ELR (cell line): ENCODE results near the gene CLSTN2.

Experiments used
- DNase-seq: peaks from one replicate; pipeline ENCODE4 v3.0.0-alpha.2; 2015; ENCODE audit warnings: low read depth

CLSTN2 gene

DNA sequence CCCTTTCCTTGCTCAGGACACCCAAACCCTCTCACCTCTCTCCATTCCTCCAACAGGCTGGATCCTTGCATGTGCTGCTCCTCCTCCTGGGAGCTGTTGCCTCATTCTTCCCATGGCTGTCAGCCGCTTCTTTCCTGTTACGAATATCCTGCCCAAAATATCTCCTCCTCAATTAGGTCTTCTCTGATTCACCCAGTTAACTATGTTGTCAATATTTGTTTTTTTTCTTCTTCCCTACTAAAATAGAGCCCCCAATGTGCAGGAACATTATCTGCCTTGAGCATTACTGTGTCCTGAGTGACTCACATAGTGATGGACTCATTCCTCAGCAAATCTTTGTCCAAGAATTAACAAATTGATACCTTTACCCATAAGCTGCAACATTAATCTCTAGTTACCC, 357.2 kb downstream of the CLSTN2 start:
- DNase-seq = no peak

DNA sequence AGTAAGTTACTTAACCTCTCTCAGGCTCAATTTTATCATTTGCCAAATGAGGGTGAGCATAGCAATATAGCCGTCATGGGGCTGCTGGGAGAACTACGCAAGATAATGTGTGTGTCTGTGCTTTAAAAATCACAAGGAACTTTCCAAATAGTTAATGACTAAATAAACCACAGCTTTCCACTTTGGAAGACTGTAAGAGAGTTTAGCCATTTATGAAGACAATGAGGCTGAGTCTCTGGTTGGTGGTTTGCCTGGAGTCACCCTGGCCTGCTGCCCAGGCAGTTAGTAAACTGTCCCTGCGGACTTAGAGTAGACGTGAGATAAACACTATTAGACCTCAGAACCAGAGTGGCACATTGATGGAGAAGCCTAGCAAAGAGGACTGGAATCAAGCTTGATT, 357.7 kb downstream of the CLSTN2 start:
- peak; percentile 37 for DNase-seq

DNA sequence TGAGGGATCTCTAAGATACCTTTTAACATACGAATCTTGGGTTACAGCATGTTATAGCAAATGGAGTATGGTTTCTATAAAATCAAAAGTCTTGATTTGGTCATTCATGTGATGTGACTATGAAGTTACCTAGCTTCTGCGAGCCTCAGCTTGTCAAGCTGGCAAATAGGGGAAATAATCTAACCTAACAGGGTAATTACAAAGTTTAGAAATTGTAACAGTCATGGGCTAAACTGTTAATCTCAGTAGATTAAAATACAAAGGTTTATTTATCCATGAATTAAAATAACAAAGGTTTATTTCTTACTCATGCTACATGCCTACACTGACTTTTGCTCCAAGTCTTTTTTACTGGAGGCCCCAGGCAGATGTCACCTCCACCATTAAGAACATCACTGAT, 359.1 kb downstream of the CLSTN2 start:
- no peak for DNase-seq

DNA sequence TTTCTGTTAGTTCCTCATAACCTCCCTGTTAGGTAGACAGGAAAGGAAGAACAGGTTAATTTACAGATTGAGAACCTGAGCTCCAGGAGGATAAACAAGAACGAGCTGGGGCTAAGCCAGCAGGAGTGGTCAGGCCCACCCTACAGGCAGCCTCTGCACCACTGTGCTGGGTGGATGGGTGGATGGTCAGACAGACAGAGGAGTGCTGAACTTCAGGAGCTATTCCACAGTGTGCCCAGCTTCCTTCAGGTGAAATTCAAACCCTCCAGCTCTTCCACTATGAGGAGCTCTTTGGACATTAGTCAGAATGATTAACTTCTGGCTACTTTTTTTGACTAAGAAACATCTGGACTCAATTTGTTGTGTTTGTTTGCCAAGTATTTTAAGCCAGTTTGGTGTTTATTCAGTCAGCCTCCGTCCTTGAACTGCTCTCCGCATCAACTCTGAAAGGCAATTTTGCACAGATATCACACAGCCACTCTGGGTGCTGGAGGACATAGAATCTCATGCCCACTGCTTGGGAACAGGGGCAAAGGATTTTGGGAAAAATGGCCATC, 361.9 kb downstream of the CLSTN2 start:
- DNase-seq = no peak

DNA sequence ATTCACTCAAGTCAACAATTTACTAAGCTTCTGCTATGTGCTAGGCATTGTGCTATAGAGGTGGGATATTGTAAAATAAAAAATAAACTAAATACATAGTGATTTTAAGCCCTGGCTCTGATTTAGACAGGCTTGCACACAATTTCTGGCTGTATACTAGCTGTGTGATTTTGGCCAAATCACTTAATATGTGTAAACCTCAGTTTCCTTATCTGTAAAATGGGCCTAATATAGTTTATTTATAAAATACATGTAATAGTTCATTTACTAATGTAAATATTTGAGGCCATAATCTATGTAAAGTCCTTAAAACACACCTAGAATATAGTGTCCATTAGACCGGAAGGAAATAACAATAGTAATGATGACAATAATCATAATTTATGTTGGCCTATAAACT, 363.1 kb downstream of the CLSTN2 start:
- no peak for DNase-seq

DNA sequence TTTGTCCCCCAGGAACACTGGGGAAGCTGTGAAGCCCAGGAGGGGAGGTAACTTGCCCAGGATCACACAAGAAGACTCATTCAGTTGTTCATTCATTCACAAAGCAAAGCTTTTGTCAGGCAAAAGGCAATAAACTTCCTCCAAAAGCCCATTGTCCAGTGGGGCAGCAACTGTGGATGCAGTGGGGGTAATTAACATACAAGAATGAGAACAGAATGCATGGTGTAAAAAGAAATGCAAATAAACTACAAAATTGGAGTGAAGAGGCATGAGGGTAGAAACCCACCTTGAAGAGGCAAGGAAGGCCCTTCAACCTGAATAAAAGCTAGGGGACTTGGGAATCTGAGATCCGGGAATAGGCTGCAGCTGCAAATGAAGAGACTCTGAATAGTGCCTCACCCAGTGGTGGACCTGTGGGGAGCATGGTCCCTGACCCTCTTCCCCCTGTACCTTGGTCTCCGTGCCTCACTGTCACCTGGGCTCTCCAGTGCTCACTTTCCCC, 363.6 kb downstream of the CLSTN2 start:
- DNase-seq = no peak

DNA sequence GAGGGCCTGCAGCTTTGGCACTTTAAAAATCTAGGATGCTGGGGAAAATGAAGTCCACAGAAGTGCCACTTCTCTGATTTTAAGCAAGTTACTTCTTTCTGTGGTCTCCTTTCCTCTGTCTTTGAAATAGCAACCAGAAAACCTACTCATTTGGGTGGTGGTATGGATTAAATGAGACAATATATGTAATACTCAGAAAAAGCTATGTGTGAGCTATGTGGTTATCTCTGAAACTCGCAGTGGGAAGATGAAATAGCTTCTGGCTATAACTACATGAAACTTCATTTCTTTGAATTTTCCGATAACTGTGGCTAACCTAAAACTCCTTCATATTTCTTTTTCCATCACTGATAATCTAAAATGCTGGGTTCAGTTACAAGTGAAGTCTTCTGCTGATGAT, 368.9 kb downstream of the CLSTN2 start:
- no peak for DNase-seq

DNA sequence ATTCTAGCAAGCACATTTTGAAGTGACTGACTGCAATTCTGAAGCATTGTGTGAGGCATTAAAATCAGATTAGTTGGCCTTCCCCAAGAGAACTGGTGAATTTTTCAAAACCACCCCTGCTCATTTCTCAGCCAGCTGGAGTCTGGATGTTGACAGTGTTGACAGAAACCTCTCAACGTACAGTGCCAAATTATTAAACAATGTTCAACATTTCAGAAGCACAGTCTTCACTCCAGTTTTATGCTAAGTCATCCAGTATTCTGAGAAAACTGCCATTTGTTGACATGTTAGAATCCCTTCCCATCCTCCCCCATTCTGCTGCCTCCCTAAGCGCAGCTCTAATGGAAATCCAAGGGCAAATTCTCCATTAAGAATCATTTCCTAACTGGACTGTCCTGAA, 373.6 kb downstream of the CLSTN2 start:
- DNase-seq = no peak

DNA sequence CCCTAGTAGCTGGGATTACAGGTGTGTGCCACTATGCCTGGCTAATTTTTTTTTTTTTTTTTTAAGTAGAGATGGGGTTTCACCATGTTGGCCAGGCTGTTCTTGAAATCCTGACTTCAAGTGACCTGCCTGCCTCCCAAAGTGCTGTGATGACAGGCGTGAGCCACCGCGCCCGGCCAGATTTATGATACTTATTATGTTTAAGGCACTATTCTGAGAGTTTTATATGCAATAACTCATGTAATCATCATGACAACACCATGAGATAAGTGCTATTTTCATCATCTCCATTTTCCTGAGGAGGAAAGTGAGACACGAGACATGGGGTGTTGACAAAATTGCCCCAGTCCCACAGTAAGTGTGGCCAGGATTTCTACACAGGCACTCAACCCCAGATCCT, 376.4 kb downstream of the CLSTN2 start:
- DNase-seq = no peak

DNA sequence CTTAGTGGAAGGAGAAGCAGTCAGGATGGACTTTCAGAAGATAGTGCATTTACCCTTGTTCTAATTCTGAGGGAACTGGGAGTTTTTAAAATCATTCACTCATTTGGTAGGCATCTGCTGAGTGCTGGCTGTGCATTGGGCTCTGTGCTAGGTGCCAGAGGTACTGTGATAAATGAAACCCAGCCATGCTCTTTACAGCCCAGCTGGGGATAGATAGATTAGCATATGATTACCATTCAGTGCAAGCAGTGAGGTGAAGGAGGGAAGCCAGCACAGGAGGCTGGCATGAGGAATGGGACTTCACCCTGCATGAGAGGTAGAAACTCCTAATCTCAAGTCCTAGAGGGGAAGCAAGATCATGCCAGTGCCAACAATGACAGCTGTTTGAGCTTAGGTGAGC, 381.0 kb downstream of the CLSTN2 start:
- DNase-seq = no peak

DNA sequence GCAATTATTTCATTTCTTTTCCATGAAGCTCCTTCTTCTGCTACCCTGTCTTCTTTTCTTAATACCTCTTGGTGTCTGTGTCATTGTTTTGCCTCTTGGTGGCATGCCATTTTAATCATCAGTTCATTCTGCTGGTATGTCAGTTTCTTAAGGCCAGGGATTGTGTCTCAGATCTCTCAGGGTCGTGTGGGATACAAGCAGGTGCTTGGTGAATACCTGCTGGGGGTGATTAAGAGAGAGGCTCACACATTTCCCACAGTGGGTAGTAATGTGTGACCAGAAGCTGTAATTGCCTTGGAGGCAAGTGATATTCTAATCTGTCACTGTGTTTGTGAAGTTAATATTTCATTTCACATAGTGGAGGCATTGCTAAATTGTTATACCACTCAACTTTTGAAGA, 381.5 kb downstream of the CLSTN2 start:
- DNase-seq = no peak

DNA sequence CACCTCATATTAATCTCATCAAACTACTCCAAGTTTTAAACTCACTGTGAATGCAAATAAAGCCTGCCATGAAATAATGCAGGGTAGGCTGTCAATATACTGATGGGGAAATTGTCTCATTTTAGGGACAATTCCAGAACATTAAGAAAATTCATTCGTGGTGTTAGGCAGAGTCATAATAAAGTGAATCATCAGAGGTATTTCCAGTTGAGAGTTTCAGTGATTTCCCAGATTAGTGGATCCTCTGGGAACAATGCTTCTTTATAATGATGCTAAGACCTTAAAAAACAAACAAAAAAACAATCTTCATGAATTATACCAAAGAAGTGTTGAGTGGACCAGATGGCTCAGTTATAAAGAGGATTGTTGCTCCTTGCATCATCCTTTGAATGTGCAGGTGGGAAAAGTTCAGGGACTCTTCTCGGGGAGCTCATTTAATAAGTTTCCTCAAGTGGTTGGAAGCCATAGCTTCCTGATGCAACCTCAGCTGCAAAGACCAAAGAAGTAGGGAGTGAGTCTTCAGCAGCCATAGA, 381.9 kb downstream of the CLSTN2 start:
- DNase-seq = no peak

- DNase-seq = no peak
These were observed 384.8 kb downstream of the CLSTN2 start for GRCh38 chr3:140319739-140320138.

GRCh38 chr3:140323561-140323960, 388.6 kb downstream of the CLSTN2 start:
- no peak for DNase-seq

DNA sequence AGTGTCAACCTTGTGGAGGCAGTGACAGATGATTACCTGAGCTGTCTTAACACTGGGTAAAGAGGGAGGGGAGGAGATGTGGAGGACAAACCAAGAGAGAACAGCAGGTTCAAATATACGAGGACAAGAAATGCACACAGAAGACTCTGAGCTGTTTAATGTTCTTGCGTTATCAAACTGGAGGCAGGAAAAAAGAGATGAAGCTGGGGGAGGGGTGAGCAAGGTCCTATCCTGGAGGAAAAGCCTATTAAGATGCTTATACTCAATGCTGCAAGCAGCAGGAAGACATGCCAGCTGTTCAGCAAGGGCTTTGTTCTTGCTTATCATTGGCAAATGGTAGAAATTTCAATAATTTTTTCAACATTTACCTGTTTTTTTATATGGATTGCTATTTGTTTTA, 397.1 kb downstream of the CLSTN2 start:
- DNase-seq = no peak

DNA sequence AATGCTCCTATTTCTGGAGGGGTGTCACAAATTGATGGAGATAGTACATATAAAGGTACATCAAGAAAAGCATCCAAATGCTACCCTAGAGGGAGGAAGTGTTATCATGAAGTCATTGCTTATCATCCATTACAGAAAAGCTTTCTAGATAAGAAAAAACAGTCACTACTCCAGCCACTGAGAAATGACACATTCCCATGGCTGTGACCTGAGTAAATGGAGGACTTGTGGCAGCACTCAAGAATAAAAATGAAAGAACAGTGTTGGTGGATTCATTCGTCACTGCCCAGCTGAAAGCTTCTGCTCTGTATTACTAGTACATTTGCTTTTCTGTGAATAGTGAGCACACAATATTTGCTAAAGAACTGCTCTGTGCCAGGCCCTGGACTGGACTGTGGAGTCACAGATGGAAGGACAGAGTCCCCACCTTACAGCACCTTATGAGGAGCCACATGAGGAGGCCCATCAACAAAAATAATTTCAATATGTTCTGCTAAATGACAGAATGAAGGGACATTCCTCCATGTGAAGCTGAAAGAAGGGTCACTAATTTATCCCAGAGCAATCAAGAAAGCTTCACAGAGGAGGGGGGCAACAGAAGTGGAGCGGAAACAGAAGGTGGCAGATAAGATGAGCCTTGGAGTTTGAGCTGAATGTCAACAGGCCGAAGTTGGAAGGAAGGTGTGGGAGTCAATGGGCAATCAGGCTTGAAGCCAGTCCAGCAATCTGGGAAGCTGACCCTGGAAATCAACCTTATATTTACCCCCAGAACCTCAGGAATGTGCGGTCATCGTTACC, 399.3 kb downstream of the CLSTN2 start:
- no peak for DNase-seq

- no peak for DNase-seq
These were observed 401.5 kb downstream of the CLSTN2 start for GRCh38 chr3:140336465-140336864.

DNA sequence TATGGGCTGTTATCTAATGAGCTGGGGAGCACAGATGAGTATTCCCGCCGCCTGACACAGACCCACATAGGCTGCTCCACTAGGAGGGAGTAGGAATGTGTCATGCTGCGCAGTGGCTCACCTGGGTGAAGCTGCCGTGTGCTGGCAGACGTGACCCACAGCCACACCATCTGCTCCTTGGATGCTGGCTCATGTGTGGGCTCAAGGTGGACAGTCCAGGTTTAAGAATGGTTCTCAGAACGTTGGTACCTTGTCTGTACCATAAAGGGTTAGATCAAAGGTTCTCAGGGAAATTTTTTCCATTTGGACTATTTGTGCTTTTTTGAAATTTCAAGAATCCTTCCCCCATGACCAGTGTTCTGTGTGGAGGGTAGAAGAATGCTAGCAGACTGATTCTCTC, 403.9 kb downstream of the CLSTN2 start:
- no peak for DNase-seq

DNA sequence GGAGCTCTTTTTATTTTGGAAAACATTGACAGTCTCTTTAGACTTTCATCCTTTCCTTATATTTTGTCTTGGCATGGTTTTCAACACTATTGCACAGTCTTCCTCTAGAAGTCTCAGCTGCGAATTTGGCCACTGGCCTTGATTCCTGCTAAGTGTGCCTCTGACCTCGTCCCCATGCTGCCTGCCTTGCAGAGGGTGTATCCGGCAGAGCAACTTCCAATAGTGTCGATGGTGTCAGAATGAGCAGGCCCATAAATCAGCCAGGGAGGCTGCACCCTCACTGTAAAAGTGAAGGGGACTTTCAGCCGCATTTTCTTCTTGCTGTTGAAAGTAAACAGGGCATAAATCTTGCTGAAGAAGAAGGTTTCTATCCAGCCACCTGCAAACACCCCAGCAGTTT, 406.2 kb downstream of the CLSTN2 start:
- no peak for DNase-seq

DNA sequence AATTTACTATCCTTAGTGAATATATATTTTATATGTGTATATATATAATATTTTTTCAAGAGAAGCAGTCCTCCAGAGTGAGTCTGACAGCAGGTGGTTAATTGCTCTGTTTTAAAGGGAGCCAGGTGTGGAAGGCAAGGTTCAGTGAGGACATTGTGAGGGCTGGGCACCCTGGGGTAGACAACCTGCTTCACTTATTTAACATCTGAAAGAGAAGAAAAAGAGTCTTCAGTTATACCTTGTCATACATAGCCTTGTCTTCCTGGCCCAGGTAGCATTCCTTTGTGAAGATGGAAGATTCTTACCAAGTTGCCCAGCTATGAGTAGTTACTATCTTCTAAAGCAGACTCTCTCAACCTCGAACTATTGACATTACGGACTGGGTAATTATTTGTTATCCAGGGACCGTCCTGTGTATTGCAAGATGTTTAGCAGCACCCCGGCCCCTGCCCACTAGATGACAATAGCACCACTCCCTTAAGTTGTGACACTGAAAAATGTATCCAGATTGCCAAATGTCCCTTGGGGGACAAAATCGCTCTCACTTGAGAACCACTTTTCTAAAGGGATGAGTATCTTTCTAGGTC, 406.9 kb downstream of the CLSTN2 start:
- DNase-seq = no peak

DNA sequence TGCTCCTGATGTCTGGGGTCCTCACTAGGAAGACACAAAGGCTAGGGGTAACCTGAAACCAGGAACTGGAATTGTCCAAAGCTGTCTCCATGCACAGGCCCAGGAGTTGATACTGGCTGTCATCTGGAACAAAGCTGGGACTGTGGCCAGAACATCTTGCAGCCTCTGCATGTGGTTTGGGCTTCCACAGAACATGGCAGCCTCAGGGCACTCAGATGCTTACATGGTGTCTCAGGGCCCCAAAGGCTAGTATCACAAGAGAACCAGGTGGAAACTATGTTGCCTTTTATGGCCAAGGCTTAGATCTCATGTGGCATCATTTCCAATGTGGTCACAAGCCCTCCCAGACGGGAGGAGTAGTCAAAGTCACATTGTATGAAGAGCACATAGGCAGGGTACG, 407.7 kb downstream of the CLSTN2 start:
- no peak for DNase-seq

- no peak for DNase-seq
These were observed 408.5 kb downstream of the CLSTN2 start for GRCh38 chr3:140343211-140344081.
